ENCODE data around the gene LIF.

The LIF gene

GRCh38 chr22:30279932-30280331 is 33.4 kb upstream of the LIF start:
- ChIA-PET POLR2A (interaction anchor here (0.5 to 1.9 kb wide), 2 partner anchors 9 to 76 kb away, joined by 3 to 5 read pairs; partner anchors contain the start of genes CASTOR1 and SF3A1), CTCF (interaction anchor here (1.1 to 1.3 kb wide), 2 partner anchors 16 to 24 kb away, joined by 4 to 5 read pairs; no protein-coding TSS in a partner anchor)
- no peak for DNase-seq (ENCODE audit: extremely low spot score)
- TF ChIP-seq NFRKB (IDR thresholded peaks at IDR 0.05) (no peak), HDGF (IDR thresholded peaks at IDR 0.05; ENCODE audit: borderline replicate concordance) (no peak), FOXA1 (IDR thresholded peaks at IDR 0.05) (no peak), FOXM1 (IDR thresholded peaks at IDR 0.05; ENCODE audit: borderline replicate concordance) (no peak), TARDBP (IDR thresholded peaks at IDR 0.05) (no peak), SUZ12 (IDR thresholded peaks at IDR 0.05) (no peak)
- TF ChIP-seq, protein P1, sequence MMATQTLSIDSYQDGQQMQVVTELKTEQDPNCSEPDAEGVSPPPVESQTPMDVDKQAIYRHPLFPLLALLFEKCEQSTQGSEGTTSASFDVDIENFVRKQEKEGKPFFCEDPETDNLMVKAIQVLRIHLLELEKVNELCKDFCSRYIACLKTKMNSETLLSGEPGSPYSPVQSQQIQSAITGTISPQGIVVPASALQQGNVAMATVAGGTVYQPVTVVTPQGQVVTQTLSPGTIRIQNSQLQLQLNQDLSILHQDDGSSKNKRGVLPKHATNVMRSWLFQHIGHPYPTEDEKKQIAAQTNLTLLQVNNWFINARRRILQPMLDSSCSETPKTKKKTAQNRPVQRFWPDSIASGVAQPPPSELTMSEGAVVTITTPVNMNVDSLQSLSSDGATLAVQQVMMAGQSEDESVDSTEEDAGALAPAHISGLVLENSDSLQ (IDR thresholded peaks at IDR 0.05), result no peak

GRCh38 chr22:30279046-30279788 is 32.7 kb upstream of the LIF start:
- TF ChIP-seq HDGF (IDR thresholded peaks at IDR 0.05; ENCODE audit: borderline replicate concordance) (no peak), SUZ12 (IDR thresholded peaks at IDR 0.05) (no peak), ARNT (IDR thresholded peaks at IDR 0.05) (no peak)
- ChIA-PET POLR2A (interaction anchor here (0.5 to 1.9 kb wide), 3 partner anchors 9 to 146 kb away, joined by 3 to 5 read pairs (median 3); partner anchors contain the start of genes CASTOR1, MTFP1 and SF3A1), CTCF (interaction anchor here (1.3 kb wide), 1 partner anchor 23 kb away, joined by 4 read pairs; no protein-coding TSS in a partner anchor)
- no peak for DNase-seq (ENCODE audit: extremely low spot score)

- no peak for DNase-seq (ENCODE audit: extremely low spot score)
- ChIA-PET POLR2A (interaction anchor here (0.8 to 0.9 kb wide), 2 partner anchors 11 to 15 kb away, joined by 3 to 4 read pairs; partner anchors contain the start of gene CASTOR1), CTCF (interaction anchor here (0.7 to 1.9 kb wide), 3 partner anchors 8 to 14 kb away, joined by 3 to 7 read pairs (median 4); no protein-coding TSS in a partner anchor)
- no peak for TF ChIP-seq TARDBP (IDR thresholded peaks at IDR 0.05)
Observed at GRCh38 chr22:30277547-30278344, 31.2 kb upstream of the LIF start.

DNA sequence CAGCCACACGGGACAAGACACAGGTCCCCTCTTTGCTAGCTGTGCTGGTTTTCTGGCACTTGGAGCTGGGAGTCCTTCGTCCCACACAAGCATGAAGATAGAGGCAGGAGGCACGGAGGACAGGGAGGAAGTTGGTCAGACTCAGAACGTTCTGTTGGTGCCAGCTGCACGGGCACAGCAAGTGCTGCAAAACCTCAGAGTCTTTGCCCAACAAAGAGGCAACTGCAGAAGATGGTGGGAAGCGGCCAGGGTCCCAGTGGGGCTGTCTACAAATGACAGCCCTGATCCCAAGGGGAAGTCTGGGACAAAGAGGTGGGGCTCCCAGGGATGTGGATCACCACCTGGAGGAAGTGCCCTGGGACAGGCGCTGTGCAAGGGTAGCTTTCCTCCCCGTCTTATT is 29.5 kb upstream of the LIF start:
- DNase-seq (ENCODE audit: extremely low spot score), result no peak
- CTCF ChIA-PET, result no interaction called here
- POLR2A ChIA-PET, result no interaction called here
- TF ChIP-seq LEF1 (IDR thresholded peaks at IDR 0.05; ENCODE audit: borderline replicate concordance), result no peak
- TF ChIP-seq NFRKB (IDR thresholded peaks at IDR 0.05), result no peak
- TF ChIP-seq ELF4 (IDR thresholded peaks at IDR 0.05), result no peak
- TF ChIP-seq TARDBP (IDR thresholded peaks at IDR 0.05), result no peak
- TF ChIP-seq SUZ12 (IDR thresholded peaks at IDR 0.05), result no peak
- TF ChIP-seq L3MBTL2 (conservative IDR thresholded peaks at IDR 0.05), result no peak
- TF ChIP-seq ZNF384 (IDR thresholded peaks at IDR 0.05), result no peak
- TF ChIP-seq HDGF (IDR thresholded peaks at IDR 0.05; ENCODE audit: borderline replicate concordance), result no peak
- TF ChIP-seq, protein P1 (IDR thresholded peaks at IDR 0.05), result no peak

DNA sequence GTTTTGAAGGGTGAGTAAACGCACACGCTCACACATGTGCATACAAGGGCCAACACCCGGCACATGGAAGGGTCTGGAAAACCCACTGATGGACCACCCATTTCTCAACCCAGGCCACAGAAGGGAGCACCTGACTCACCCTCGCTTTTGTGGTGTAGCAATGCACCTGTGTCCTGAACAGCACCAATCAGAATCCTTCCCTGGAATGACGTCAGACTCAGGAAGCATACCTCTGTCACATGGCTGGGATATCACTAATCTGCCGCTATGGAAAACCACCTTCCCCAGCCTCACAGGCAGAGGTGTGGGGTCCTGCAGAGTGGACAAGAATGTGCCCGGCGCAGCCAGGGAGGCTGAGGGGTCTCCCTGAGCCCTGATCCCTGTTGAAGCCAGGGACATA is 29.1 kb upstream of the LIF start:
- CTCF ChIA-PET, result no interaction called here
- no peak for DNase-seq (ENCODE audit: extremely low spot score)
- POLR2A ChIA-PET, result no interaction called here
- TF ChIP-seq SP1 (IDR thresholded peaks at IDR 0.05) (no peak), FOXA1 (IDR thresholded peaks at IDR 0.05) (no peak), LEF1 (IDR thresholded peaks at IDR 0.05; ENCODE audit: borderline replicate concordance) (no peak), HDGF (IDR thresholded peaks at IDR 0.05; ENCODE audit: borderline replicate concordance) (no peak)

- CTCF ChIA-PET, result no interaction called here
- TF ChIP-seq ELF4 (IDR thresholded peaks at IDR 0.05) (no peak), L3MBTL2 (conservative IDR thresholded peaks at IDR 0.05) (no peak), SUZ12 (IDR thresholded peaks at IDR 0.05) (no peak), FOXK2 (IDR thresholded peaks at IDR 0.05) (no peak), CTBP1 (IDR thresholded peaks at IDR 0.05; ENCODE audit: borderline replicate concordance) (no peak)
- TF ChIP-seq, protein P1 (IDR thresholded peaks at IDR 0.05), result no peak
- POLR2A ChIA-PET, result no interaction called here
- DNase-seq (ENCODE audit: extremely low spot score), result no peak
Observed at GRCh38 chr22:30274437-30274812, 27.9 kb upstream of the LIF start.

DNA sequence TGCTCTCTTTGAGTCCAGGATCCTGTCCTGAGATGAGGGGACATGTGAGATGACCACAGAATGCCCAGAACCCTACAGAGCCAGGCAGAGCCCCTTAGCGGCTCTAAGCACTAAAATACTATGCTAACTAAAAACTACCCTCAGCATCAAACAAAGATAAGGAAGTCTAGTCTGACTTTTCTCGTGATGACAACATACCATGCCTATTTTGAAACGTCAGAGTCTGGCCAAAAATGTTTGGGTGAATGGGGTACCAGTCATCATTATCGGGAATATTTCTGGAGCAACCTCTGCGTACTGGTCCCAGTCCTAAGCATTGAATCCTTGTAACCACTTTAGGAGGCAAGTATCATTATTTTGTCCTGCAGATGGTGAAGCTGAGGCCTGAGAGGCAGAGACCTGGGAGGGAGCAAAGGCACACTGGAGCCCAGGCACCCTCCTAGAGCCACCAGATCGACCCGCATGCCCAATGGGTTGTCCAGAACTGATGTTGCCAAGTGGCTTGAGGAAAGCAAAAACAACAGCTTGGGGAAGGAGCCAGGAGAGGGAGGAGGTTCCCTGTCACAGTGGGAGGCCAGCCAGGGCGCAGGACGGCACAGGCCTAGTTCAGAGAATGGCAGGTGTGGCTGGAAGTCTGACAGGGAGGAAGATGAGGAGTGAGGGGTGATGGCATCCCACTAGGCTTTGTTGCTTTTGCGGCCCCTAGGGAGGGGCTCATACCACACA is 27.3 kb upstream of the LIF start:
- ChIA-PET CTCF (no interaction called here), POLR2A (no interaction called here)
- TF ChIP-seq L3MBTL2 (conservative IDR thresholded peaks at IDR 0.05), result no peak
- TF ChIP-seq BHLHE40 (IDR thresholded peaks at IDR 0.05; ENCODE audit: borderline replicate concordance), result no peak
- no peak for TF ChIP-seq NFRKB (IDR thresholded peaks at IDR 0.05)
- no peak for TF ChIP-seq ARNT (IDR thresholded peaks at IDR 0.05)
- no peak for TF ChIP-seq CTBP1 (IDR thresholded peaks at IDR 0.05; ENCODE audit: borderline replicate concordance)
- no peak for TF ChIP-seq ELF4 (IDR thresholded peaks at IDR 0.05)
- no peak for TF ChIP-seq HDGF (IDR thresholded peaks at IDR 0.05; ENCODE audit: borderline replicate concordance)
- TF ChIP-seq ZNF384 (IDR thresholded peaks at IDR 0.05), result no peak
- TF ChIP-seq TARDBP (IDR thresholded peaks at IDR 0.05), result no peak
- TF ChIP-seq SP1 (IDR thresholded peaks at IDR 0.05), result no peak
- TF ChIP-seq FOXA1 (IDR thresholded peaks at IDR 0.05), result no peak
- TF ChIP-seq, protein P1 (IDR thresholded peaks at IDR 0.05), result no peak
- no peak for TF ChIP-seq LEF1 (IDR thresholded peaks at IDR 0.05; ENCODE audit: borderline replicate concordance)
- TF ChIP-seq SUZ12 (IDR thresholded peaks at IDR 0.05), result no peak
- no peak for TF ChIP-seq FOXM1 (IDR thresholded peaks at IDR 0.05; ENCODE audit: borderline replicate concordance)
- TF ChIP-seq FOXK2 (IDR thresholded peaks at IDR 0.05), result no peak
- DNase-seq (ENCODE audit: extremely low spot score), result no peak

Measured in HEK293T (cell line).